HL-60 (cell line): ENCODE data around the gene GAREM1.

Source experiments
- DNase-seq, 2 experiments: peaks; one replicate each; pipeline ENCODE4 v3.0.0-alpha.2; 2010 to 2020; ENCODE audit warnings: low read depth in 1 of 2, low spot score in 1 of 2
- H3K27ac ChIP-seq: fragments of 250-450 bp; sonication (Bioruptor Pico); replicated peaks from 2 replicates; pipeline ENCODE4 v1.5.1; 2020; ENCODE audit warnings: mild to moderate bottlenecking, moderate library complexity
- H3K27me3 ChIP-seq: fragments of 250-450 bp; sonication (Bioruptor Pico); 2 replicates; pipeline ENCODE4 v1.5.1; 2021; ENCODE audit warnings: mild to moderate bottlenecking, moderate library complexity; ENCODE audit not compliant: insufficient read depth, poor library complexity, severe bottlenecking
- H3K4me3 ChIP-seq: replicated peaks from 2 replicates; pipeline ENCODE4 v1.5.1; 2011; ENCODE audit warnings: mild to moderate bottlenecking, control low read depth, low read length; ENCODE audit not compliant: insufficient read depth
- GABPA ChIP-seq: IDR thresholded peaks from 2 replicates; pipeline ENCODE4 v1.6.1; 2012; ENCODE audit warnings: low read depth
- POLR2AphosphoS5 ChIP-seq: IDR thresholded peaks from 2 replicates; pipeline ENCODE4 v1.6.1; 2012; ENCODE audit warnings: low read depth
- SPI1 ChIP-seq: IDR thresholded peaks from 2 replicates; pipeline ENCODE4 v1.6.1; 2012; ENCODE audit warnings: low read depth, mild to moderate bottlenecking, borderline replicate concordance
- long read RNA-seq: library from polyadenylated mRNA; unstranded; transcript quantifications from one replicate; pipeline ENCODE4 v2.0.0, GENCODE V29; 2020
- TF ChIP-seq, protein P1 (sequence below): IDR thresholded peaks from 2 replicates; pipeline ENCODE4 v1.6.1; 2012; ENCODE audit warnings: low read depth; ENCODE audit not compliant: insufficient replicate concordance
- TF ChIP-seq, protein P2 (sequence below): IDR thresholded peaks from one replicate; pipeline ENCODE4 v1.5.1; 2011; ENCODE audit warnings: low read length, control low read depth, inconsistent platforms; ENCODE audit not compliant: insufficient read depth

GAREM1 gene
- long read RNA-seq, partial matches to known transcripts, result 0 of 3 reads
- long read RNA-seq, other reads (novel, unspliced or antisense), result 3 of 3 reads

DNA sequence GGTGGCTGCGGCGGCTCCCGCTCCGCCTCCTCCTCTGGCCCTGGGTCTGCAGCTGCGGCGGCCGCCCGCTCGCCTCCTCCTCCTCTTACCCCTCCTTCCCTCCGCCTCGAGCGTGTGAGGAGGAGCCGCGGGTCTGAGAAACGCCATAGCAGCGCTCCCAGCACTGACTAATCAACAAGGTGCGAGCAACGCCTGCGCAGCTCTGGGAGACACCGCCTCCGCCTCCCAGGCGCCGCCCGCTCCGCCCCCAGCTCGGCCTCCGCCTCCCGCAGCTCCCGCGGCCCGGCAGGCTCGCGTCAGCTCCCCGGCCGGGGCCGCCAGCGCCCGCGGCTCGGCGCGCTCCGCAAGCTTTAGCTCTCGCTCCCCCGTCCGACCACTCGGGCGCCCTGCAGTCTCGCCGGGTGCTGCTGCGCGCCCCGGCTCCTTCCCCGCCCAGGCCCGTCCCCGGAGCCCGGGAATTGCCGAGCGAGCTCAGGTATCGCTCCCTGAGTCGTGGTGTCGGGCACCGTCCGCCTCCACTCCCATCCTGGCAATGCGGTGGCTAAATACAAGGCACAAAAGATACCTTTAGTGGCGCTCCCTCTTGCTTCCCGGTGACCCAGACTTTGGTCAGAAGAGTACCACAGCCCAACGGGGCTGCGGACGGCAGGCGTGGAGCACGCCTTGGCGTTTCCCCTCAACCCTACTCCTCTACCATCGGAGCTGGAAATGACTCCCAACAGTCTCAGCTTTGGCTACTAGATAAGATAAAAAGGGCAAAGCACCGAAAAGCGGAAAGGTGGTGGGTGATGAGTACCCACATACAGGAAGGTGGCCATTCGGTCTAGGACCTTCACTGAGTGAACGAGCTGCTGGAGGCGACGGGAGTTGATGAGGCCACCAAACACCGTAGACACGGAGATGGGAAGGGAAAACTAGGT lies at the start of gene GAREM1:
Gene GAREM1 (minus strand): TSS at position 169 of the 920 bp plus-strand sequence. CDS start 454 bp downstream, outside the sequence.
- no peak within 1 kb of the TSS for H3K27ac ChIP-seq

DNA sequence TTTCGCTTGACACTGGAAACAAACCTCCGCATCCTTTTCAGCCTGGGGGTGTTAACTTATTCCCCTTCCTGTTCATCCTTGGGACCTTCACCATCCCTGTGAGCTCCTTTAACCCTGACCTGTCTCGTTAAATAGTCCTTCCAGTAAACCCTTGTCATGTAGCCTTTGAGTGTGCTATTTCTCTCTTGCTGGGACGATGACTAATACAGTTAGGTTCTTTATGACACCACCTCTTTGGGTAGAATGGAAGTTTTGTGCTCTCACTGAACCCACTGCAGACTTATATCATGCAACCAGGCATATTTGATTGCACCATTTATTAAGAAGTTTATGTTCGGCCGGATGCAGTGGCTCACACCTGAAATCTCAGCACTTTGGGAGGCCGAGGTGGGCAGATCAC lies 40.5 kb upstream of the GAREM1 start:
- Histone ChIP-seq H3K27me3 (peaks cover 3% of the 10 kb centered on the region), H3K4me3 (no peak overlapping the region), H3K27ac (no peak overlapping the region)
- TF ChIP-seq, protein P1, sequence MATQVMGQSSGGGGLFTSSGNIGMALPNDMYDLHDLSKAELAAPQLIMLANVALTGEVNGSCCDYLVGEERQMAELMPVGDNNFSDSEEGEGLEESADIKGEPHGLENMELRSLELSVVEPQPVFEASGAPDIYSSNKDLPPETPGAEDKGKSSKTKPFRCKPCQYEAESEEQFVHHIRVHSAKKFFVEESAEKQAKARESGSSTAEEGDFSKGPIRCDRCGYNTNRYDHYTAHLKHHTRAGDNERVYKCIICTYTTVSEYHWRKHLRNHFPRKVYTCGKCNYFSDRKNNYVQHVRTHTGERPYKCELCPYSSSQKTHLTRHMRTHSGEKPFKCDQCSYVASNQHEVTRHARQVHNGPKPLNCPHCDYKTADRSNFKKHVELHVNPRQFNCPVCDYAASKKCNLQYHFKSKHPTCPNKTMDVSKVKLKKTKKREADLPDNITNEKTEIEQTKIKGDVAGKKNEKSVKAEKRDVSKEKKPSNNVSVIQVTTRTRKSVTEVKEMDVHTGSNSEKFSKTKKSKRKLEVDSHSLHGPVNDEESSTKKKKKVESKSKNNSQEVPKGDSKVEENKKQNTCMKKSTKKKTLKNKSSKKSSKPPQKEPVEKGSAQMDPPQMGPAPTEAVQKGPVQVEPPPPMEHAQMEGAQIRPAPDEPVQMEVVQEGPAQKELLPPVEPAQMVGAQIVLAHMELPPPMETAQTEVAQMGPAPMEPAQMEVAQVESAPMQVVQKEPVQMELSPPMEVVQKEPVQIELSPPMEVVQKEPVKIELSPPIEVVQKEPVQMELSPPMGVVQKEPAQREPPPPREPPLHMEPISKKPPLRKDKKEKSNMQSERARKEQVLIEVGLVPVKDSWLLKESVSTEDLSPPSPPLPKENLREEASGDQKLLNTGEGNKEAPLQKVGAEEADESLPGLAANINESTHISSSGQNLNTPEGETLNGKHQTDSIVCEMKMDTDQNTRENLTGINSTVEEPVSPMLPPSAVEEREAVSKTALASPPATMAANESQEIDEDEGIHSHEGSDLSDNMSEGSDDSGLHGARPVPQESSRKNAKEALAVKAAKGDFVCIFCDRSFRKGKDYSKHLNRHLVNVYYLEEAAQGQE, result no peak
- TF ChIP-seq SPI1 (no peak), GABPA (no peak), POLR2AphosphoS5 (no peak)
- TF ChIP-seq, protein P2, sequence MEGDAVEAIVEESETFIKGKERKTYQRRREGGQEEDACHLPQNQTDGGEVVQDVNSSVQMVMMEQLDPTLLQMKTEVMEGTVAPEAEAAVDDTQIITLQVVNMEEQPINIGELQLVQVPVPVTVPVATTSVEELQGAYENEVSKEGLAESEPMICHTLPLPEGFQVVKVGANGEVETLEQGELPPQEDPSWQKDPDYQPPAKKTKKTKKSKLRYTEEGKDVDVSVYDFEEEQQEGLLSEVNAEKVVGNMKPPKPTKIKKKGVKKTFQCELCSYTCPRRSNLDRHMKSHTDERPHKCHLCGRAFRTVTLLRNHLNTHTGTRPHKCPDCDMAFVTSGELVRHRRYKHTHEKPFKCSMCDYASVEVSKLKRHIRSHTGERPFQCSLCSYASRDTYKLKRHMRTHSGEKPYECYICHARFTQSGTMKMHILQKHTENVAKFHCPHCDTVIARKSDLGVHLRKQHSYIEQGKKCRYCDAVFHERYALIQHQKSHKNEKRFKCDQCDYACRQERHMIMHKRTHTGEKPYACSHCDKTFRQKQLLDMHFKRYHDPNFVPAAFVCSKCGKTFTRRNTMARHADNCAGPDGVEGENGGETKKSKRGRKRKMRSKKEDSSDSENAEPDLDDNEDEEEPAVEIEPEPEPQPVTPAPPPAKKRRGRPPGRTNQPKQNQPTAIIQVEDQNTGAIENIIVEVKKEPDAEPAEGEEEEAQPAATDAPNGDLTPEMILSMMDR, result no peak
- no peak for DNase-seq

More for the DNA sequence above, at the start of gene GAREM1:
- Histone ChIP-seq H3K27me3 (peaks cover 41% of the 10 kb centered on the region), H3K4me3 (peak within 1 kb of the TSS; percentile 56)
- peak; percentile 60 to 89 for DNase-seq
- TF ChIP-seq GABPA, result no peak
- no peak for TF ChIP-seq SPI1
- TF ChIP-seq, protein P1, result no peak
- no peak for TF ChIP-seq POLR2AphosphoS5
- TF ChIP-seq, protein P2, result no peak

DNA sequence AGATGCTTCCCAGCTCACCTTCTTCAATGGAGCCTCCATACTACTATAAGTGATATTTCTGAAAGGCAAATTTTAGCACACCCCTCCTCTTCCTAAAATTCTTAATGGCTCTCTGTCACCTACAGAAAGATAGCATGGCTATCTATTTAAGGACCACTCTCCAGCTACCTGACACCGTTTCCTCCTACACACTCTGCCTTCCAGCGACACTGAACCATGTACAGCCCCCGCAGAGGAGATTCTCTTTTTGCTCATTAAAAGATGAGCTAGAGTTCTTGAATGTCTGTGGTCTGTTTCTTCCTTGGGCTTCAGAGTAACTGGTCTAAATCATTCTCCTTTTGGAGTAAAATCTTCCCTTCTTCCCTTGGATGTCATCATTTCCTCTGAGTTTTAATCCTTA lies 38.4 kb upstream of the GAREM1 start:
- TF ChIP-seq POLR2AphosphoS5 (no peak), SPI1 (no peak), GABPA (no peak)
- TF ChIP-seq, protein P1, result no peak
- TF ChIP-seq, protein P2, result no peak

More for the DNA sequence above, 38.4 kb upstream of the GAREM1 start:
- Histone ChIP-seq H3K27ac (no peak overlapping the region), H3K27me3 (peaks cover 3% of the 10 kb centered on the region), H3K4me3 (no peak overlapping the region)
- DNase-seq, result no peak
